GM12878 (cell line): Measurements from ENCODE around the gene PPP2R2D. TPM values are rescaled to one million over a fixed set of nuclear protein-coding genes. Genes with fewer than 3 reads are reported as not detected.
A peak's percentile ranks its signal among the peaks of the same experiment; 100 is the strongest.

Source experiments
- ATAC-seq: fragments of 200-7000 bp; cut with Tn5 transposase; 3 replicates; pipeline ENCODE4 v1.9.1; 2020; ENCODE audit warnings: mild to moderate bottlenecking, moderate library complexity
- BruUV-seq: library from RNA; stranded (reverse); fragments of 400-500 nt; replicated peaks from 2 replicates; lab custom pipeline; 2021; lab: Mats Ljungman, UMichigan
- CTCF ChIA-PET: fragments of 300-600 bp; sonication (Branson Sonifier 250); formaldehyde crosslinking; extraction: SDS; loops from one replicate; lab custom pipeline; 2021; ENCODE audit warnings: inconsistent platforms; lab: Yijun Ruan, JAX
- POLR2A ChIA-PET: fragments of 350-600 bp; formaldehyde crosslinking; extraction: SDS; loops from one replicate; lab custom pipeline; 2021; ENCODE audit warnings: inconsistent platforms; lab: Charles Lee
- RAD21 ChIA-PET: fragments of 300-600 bp; sonication (Branson Sonifier 250); formaldehyde crosslinking; loops from one replicate; lab custom pipeline; 2023; ENCODE audit warnings: antibody characterized with exemption; ENCODE audit not compliant: unreplicated experiment; lab: Charles Lee
- SMC1A ChIA-PET: fragments of 300-600 bp; sonication (Branson Sonifier 250); formaldehyde crosslinking; loops from one replicate; lab custom pipeline; 2023; ENCODE audit not compliant: unreplicated experiment, uncharacterized antibody; lab: Charles Lee
- DNase-seq: peaks from one replicate; pipeline ENCODE4 v3.0.0-alpha.2; 2011; ENCODE audit warnings: low read depth, low spot score
- FAIRE-seq: peaks from 3 replicates; lab custom pipeline; 2011; peaks lifted over from hg19 to GRCh38; lab: Jason Lieb, UNC
- H2AFZ ChIP-seq: 2 replicates; pipeline ENCODE4 v1.6.0; 2011; ENCODE audit warnings: low read depth, low read length, control low read depth; ENCODE audit not compliant: control insufficient read depth
- H3K27ac ChIP-seq: 2 replicates; pipeline ENCODE4 v1.5.1; 2011; ENCODE audit warnings: control low read depth; ENCODE audit not compliant: control insufficient read depth, insufficient read depth
- H3K27me3 ChIP-seq, 2 experiments: replicated peaks in 1 of 2; 2 replicates each; pipeline versions ENCODE4 v1.6.0 to v1.6.1; 2011; ENCODE audit warnings: low read length in 1 of 2; ENCODE audit not compliant: control insufficient read depth in 2 of 2, insufficient read depth in 2 of 2
- H3K36me3 ChIP-seq, 2 experiments: 2 replicates each; pipeline ENCODE4 v1.5.1; 2011; ENCODE audit warnings: low read length in 1 of 2; ENCODE audit not compliant: control insufficient read depth in 2 of 2, insufficient read depth in 2 of 2
- H3K4me1 ChIP-seq: 2 replicates; pipeline ENCODE4 v1.6.1; 2011; ENCODE audit warnings: mild to moderate bottlenecking, low read length, moderate library complexity, mixed read lengths; ENCODE audit not compliant: control insufficient read depth, insufficient read depth
- H3K4me2 ChIP-seq: 2 replicates; pipeline ENCODE4 v1.6.0; 2011; ENCODE audit warnings: control low read depth; ENCODE audit not compliant: control insufficient read depth, insufficient read depth
- H3K4me3 ChIP-seq: fragments of 200-600 bp; sonication (generic); 2 replicates; pipeline ENCODE4 v1.5.1; 2016
- H3K79me2 ChIP-seq: 2 replicates; pipeline ENCODE4 v1.6.0; 2011; ENCODE audit warnings: low read length; ENCODE audit not compliant: control insufficient read depth, insufficient read depth
- H3K9ac ChIP-seq: 2 replicates; pipeline ENCODE4 v1.8.0; 2011; ENCODE audit warnings: low read length, control low read depth, mixed read lengths; ENCODE audit not compliant: control insufficient read depth, insufficient read depth
- H3K9me3 ChIP-seq: replicated peaks from 3 replicates; pipeline ENCODE4 v1.5.1; 2011; ENCODE audit warnings: mild to moderate bottlenecking, low read length; ENCODE audit not compliant: control insufficient read depth, insufficient read depth
- H4K20me1 ChIP-seq: 2 replicates; pipeline ENCODE4 v1.6.0; 2011; ENCODE audit not compliant: control insufficient read depth, insufficient read depth
- CTCF ChIP-seq, 3 experiments: IDR thresholded peaks in 2 of 3; conservative IDR thresholded peaks in 1 of 3; 2 replicates each; pipeline ENCODE4 v1.5.1; 2011; ENCODE audit warnings: low read depth in 3 of 3, low read length in 3 of 3, mild to moderate bottlenecking in 3 of 3, control low read depth in 2 of 3, moderate library complexity in 2 of 3, inconsistent platforms in 1 of 3, mixed read lengths in 1 of 3; ENCODE audit not compliant: control insufficient read depth in 2 of 3, insufficient read depth in 1 of 3; ENCODE audit errors: extremely low read depth in 1 of 3
- KLF5 ChIP-seq: fragments of 450-650 bp; IDR thresholded peaks from 2 replicates; pipeline ENCODE4 v1.6.1; 2014; ENCODE audit warnings: mild to moderate bottlenecking; ENCODE audit not compliant: partially characterized antibody
- RAD21 ChIP-seq: IDR thresholded peaks from 2 replicates; pipeline ENCODE4 v1.6.1; 2011; ENCODE audit warnings: mild to moderate bottlenecking, low read depth, low read length, moderate library complexity; ENCODE audit not compliant: insufficient read depth
- WGBS: methylation state at CpG from one replicate; pipeline ENCODE4 v1.1.6; 2016; ENCODE audit warnings: low lambda C conversion rate; ENCODE audit not compliant: insufficient replicate concordance, insufficient coverage; ENCODE audit errors: missing lambda C conversion rate; 5-methylcytosine and 5-hydroxymethylcytosine counted together
- in situ Hi-C: fragments of 300-500 bp; cut with MboI; formaldehyde crosslinking; loops from 9 replicates; pipeline ENCODE4 v1.14.3; 2018; ENCODE audit warnings: mixed read lengths
- intact Hi-C: fragments of 100-400 bp; cut with micrococcal nuclease; formaldehyde crosslinking; loops from one replicate; pipeline ENCODE4 v1.14.2; 2022; ENCODE audit not compliant: unreplicated experiment
- polyA plus RNA-seq, 11 experiments: library from polyadenylated mRNA; depleted of rRNA in 4 of 11; unstranded in 6 of 11; stranded (reverse) in 5 of 11; fragments of >200 nt; fragmentation: Nextera tagmentation in 4 of 11; fragmentation: Illumina TruSeq in 1 of 11; extraction: Ambion mirVana in 4 of 11; extraction: Trizol in 1 of 11; gene quantifications; 1 replicate in 1 of 11; 2 replicates in 10 of 11; pipeline versions ENCODE4 v1.2.1 to v1.2.3, GENCODE V29; 2011 to 2016; ENCODE audit warnings: inconsistent platforms in 2 of 11, missing spikeins in 2 of 11, low read depth in 1 of 11
- total RNA-seq, 4 experiments: library from RNA; depleted of rRNA in 3 of 4; stranded (reverse); fragments of >200 nt in 3 of 4; fragmentation: Illumina TruSeq in 1 of 4; extraction: Trizol in 1 of 4; gene quantifications; 2 replicates each; pipeline versions ENCODE4 v1.2.1 to v1.2.3, GENCODE V29; 2013 to 2021

PPP2R2D gene
- total and polyA plus RNA-seq, 10 of the 15 experiments (the other 5 are each of a cell fraction or from before 2014, with no cell fraction given), result 2.8 to 41.9 (median 21.8) TPM

- H3K36me3 ChIP-seq, result peaks cover 17 to 24% of the 10 kb centered on the region in 2 experiments
- SMC1A ChIA-PET, result interaction anchor here (1.1 kb wide), 1 partner anchor 36 kb away, joined by 4 read pairs; no protein-coding TSS in a partner anchor
- in situ Hi-C loops (no loop called here), intact Hi-C loops (no loop called here)
- H3K79me2 ChIP-seq, result no peaks in the 10 kb centered on the region
- POLR2A ChIA-PET, result no interaction called here
- H2AFZ ChIP-seq, result no peak overlapping the region
- H4K20me1 ChIP-seq, result no peaks in the 10 kb centered on the region
- no peaks in the 10 kb centered on the region for H3K4me1 ChIP-seq
- CTCF ChIA-PET, result interaction anchor here (1.0 to 1.8 kb wide), 6 partner anchors 15 to 69 kb away, joined by 3 to 9 read pairs (median 5); no protein-coding TSS in a partner anchor
- 92% methylated on average over 11 of the region's 11 CpGs for WGBS
- no peak overlapping the region for H3K4me3 ChIP-seq
- no TSS peak for BruUV-seq
- FAIRE-seq (no peak), ATAC-seq (peak; percentile 49; the same call in 2 of the 3 replicates), DNase-seq (no peak)
- no peak overlapping the region for H3K27ac ChIP-seq
- no peak overlapping the region for H3K4me2 ChIP-seq
- no peaks in the 10 kb centered on the region for H3K27me3 ChIP-seq
- H3K9me3 ChIP-seq, result no peaks in the 10 kb centered on the region
- RAD21 ChIA-PET, result interaction anchor here (0.8 to 1.7 kb wide), 2 partner anchors 57 to 80 kb away, joined by 3 to 5 read pairs; no protein-coding TSS in a partner anchor
- TF ChIP-seq KLF5, result no peak
- TF ChIP-seq RAD21, result peak; percentile 31; the same call in 1 of the 2 replicates
- TF ChIP-seq CTCF (IDR thresholded peaks at IDR 0.05 in 2 of 3, conservative IDR thresholded peaks at IDR 0.05 in 1 of 3; ENCODE audit: control insufficient read depth in 2 of 3, extremely low read depth in 1 of 3, insufficient read depth in 1 of 3, low read depth in 3 of 3, low read length in 3 of 3), result peak; percentile 7 to 33 (median 25); a peak in 2 of 6 replicates
- H3K9ac ChIP-seq, result no peak overlapping the region
Measured at GRCh38 chr10:131943021-131943814, 42.4 kb downstream of the PPP2R2D start.
